SIG-M5 treated with dmso at 0.1 percent for 504 hours (cell line): ENCODE data around the gene UXS1.

Source experiments
- DNase-seq: peaks from one replicate; lab custom pipeline; 2025; ENCODE audit not compliant: unreplicated experiment; lab: John Stamatoyannopoulos, UW

The UXS1 gene

GRCh38 chr2:106090916-106091618 is 103.0 kb downstream of the UXS1 start:
- no peak for DNase-seq

- DNase-seq: no peak
These were observed 104.5 kb downstream of the UXS1 start for GRCh38 chr2:106089611-106090010.

GRCh38 chr2:106085181-106085940 is 108.7 kb downstream of the UXS1 start:
- DNase-seq: peak; percentile 50

GRCh38 chr2:106080959-106081358 is 113.1 kb downstream of the UXS1 start:
- DNase-seq: no peak

- DNase-seq: no peak
These were observed 116.0 kb downstream of the UXS1 start for GRCh38 chr2:106078096-106078495.

GRCh38 chr2:106076941-106077340 is 117.2 kb downstream of the UXS1 start:
- no peak for DNase-seq

- DNase-seq: no peak
These were observed 119.1 kb downstream of the UXS1 start for GRCh38 chr2:106075048-106075447.

GRCh38 chr2:106073678-106074406 is 120.3 kb downstream of the UXS1 start:
- DNase-seq: no peak

GRCh38 chr2:106070181-106070580 is 123.9 kb downstream of the UXS1 start:
- no peak for DNase-seq

- DNase-seq: no peak
These were observed 125.7 kb downstream of the UXS1 start for GRCh38 chr2:106068451-106068850.

- DNase-seq: no peak
These were observed 127.9 kb downstream of the UXS1 start for GRCh38 chr2:106065983-106066820.

GRCh38 chr2:106065268-106065982 is 128.7 kb downstream of the UXS1 start:
- DNase-seq: no peak

- no peak for DNase-seq
These were observed 130.9 kb downstream of the UXS1 start for GRCh38 chr2:106063181-106063580.

- no peak for DNase-seq
These were observed 131.5 kb downstream of the UXS1 start for GRCh38 chr2:106062627-106063026.

GRCh38 chr2:106061611-106062349 is 132.3 kb downstream of the UXS1 start:
- DNase-seq: no peak

- no peak for DNase-seq
These were observed 134.6 kb downstream of the UXS1 start for GRCh38 chr2:106059416-106060065.

GRCh38 chr2:106058469-106059137 is 135.5 kb downstream of the UXS1 start:
- no peak for DNase-seq

- DNase-seq: peak; percentile 2
These were observed 136.9 kb downstream of the UXS1 start for GRCh38 chr2:106057206-106057605.
